Measurements from ENCODE around the gene ANKRD39. TPM values are rescaled to one million over a fixed set of nuclear protein-coding genes. Genes with fewer than 3 reads are reported as not detected.

Gene ANKRD39
- total RNA-seq, 1 experiment from 2014 or later: 19.3 TPM

GRCh38 chr2:96859099-96859649, 1.4 kb upstream of the ANKRD39 start:
- Mint-ChIP-seq H3K36me3 (ENCODE audit: insufficient read depth, unreplicated experiment) (peaks cover 31% of the 10 kb centered on the region), H3K9me3 (ENCODE audit: unreplicated experiment) (no peaks in the 10 kb centered on the region), H3K4me3 (ENCODE audit: unreplicated experiment) (peak overlapping the region; percentile 68), H3K27ac (ENCODE audit: unreplicated experiment) (peak overlapping the region; percentile 89), H3K27me3 (ENCODE audit: insufficient read depth, unreplicated experiment) (no peaks in the 10 kb centered on the region), H3K4me1 (ENCODE audit: low read depth, unreplicated experiment) (peaks cover 17% of the 10 kb centered on the region)
- Histone ChIP-seq H3K4me3 (ENCODE audit: low read depth, low read length) (no peak overlapping the region), H3K9me3 (no peaks in the 10 kb centered on the region), H3K4me1 (peaks cover 15% of the 10 kb centered on the region), H3K36me3 (ENCODE audit: control insufficient read depth, insufficient read depth, low read length) (peaks cover 5% of the 10 kb centered on the region; the same call in 1 of the 2 replicates), H3K27me3 (replicated peaks; ENCODE audit: control insufficient read depth, insufficient read depth, low read length) (no peaks in the 10 kb centered on the region)
- BruUV-seq (replicated peaks): no TSS peak
- CTCF ChIA-PET: interaction anchor here (0.5 to 2.9 kb wide), 14 partner anchors 9 to 129 kb away, joined by 3 to 72 read pairs (median 7); no protein-coding TSS in a partner anchor
- TF ChIP-seq, protein P1, sequence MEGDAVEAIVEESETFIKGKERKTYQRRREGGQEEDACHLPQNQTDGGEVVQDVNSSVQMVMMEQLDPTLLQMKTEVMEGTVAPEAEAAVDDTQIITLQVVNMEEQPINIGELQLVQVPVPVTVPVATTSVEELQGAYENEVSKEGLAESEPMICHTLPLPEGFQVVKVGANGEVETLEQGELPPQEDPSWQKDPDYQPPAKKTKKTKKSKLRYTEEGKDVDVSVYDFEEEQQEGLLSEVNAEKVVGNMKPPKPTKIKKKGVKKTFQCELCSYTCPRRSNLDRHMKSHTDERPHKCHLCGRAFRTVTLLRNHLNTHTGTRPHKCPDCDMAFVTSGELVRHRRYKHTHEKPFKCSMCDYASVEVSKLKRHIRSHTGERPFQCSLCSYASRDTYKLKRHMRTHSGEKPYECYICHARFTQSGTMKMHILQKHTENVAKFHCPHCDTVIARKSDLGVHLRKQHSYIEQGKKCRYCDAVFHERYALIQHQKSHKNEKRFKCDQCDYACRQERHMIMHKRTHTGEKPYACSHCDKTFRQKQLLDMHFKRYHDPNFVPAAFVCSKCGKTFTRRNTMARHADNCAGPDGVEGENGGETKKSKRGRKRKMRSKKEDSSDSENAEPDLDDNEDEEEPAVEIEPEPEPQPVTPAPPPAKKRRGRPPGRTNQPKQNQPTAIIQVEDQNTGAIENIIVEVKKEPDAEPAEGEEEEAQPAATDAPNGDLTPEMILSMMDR (IDR thresholded peaks at IDR 0.05; ENCODE audit: insufficient read depth in 1 of 2, low read depth in 1 of 2, low read length in 1 of 2, severe bottlenecking in 1 of 2, unreplicated experiment in 1 of 2): no peak
- no peak for DNase-seq
- POLR2A ChIA-PET: interaction anchor here (1.7 to 1.8 kb wide), 2 partner anchors 7 to 9 kb away, joined by 5 to 23 read pairs; no protein-coding TSS in a partner anchor
- intact Hi-C loops (cut with micrococcal nuclease; ENCODE audit: unreplicated experiment): loop anchor here (1.0 kb wide), 1 partner anchor 92 kb away; no protein-coding TSS in a partner anchor

DNA sequence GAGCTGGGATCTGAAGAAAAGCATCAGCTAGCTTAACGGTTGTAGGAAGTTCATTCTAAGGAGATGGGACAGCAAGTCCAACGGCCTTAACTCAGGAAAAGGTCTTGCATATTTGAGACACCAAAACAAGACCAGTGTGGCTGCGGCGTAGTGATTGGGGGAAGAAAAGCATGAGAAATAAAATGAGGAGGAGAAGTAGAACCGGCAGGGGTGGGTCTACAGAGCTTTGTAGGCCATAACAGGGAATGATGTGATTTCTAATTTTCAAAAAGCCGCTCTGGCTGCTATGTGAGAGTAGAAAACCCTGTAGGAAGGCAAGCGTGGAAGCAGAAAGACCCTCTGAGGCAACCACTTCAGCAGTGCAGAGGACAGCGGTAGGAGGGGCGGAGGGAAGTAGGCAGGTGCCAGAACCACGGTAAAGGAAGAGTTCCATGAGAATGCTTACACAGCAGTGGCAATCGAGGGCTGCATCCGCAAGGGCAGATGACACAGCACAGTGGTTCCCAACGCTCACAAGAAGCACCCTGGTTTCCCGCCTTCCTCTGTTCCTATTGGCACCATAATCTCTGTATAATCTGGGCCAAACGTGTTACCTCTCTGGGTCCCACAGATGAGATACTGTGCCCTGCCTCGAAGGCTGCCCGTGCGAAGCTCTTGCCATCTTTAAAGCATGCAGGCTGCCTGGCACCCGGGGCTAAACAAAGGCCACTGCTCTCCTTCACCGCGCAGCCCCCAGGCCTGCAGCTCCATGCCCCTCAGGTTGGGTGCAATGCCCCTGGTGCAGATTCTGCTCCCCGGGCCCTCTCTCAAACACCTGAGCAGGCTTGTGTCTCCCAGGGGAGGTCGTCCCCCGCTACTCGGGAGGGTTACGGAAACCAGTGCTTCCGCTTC, 795 bp downstream of the ANKRD39 start:
- peaks cover 37% of the 10 kb centered on the region for H3K36me3 Mint-ChIP-seq (ENCODE audit: insufficient read depth, unreplicated experiment)
- H3K27me3 Mint-ChIP-seq (ENCODE audit: insufficient read depth, unreplicated experiment): no peaks in the 10 kb centered on the region
- H3K36me3 ChIP-seq (ENCODE audit: control insufficient read depth, insufficient read depth, low read length): peaks cover 4% of the 10 kb centered on the region; the same call in 1 of the 2 replicates
- peak in 1 of 2 experiments; percentile 45 for DNase-seq
- H3K4me3 Mint-ChIP-seq (ENCODE audit: unreplicated experiment): peak overlapping the region; percentile 68
- ChIA-PET POLR2A (interaction anchor here (0.6 to 1.8 kb wide), 8 partner anchors 10 to 1090 kb away, joined by 3 to 23 read pairs (median 3); partner anchors contain the start of gene SEMA4C), CTCF (interaction anchor here (0.5 to 2.9 kb wide), 29 partner anchors 11 to 718 kb away, joined by 3 to 72 read pairs (median 4); partner anchors contain the start of genes ANKRD36, CNNM3 and CNNM4)
- TF ChIP-seq, protein P1 (IDR thresholded peaks at IDR 0.05; ENCODE audit: insufficient read depth in 1 of 2, low read depth in 1 of 2, low read length in 1 of 2, severe bottlenecking in 1 of 2, unreplicated experiment in 1 of 2): no peak
- peaks cover 9% of the 10 kb centered on the region for H3K4me1 ChIP-seq
- H3K9me3 Mint-ChIP-seq (ENCODE audit: unreplicated experiment): no peaks in the 10 kb centered on the region
- intact Hi-C loops (cut with micrococcal nuclease; ENCODE audit: unreplicated experiment): no loop called here
- H3K27me3 ChIP-seq (replicated peaks; ENCODE audit: control insufficient read depth, insufficient read depth, low read length): no peaks in the 10 kb centered on the region
- H3K4me1 Mint-ChIP-seq (ENCODE audit: low read depth, unreplicated experiment): peaks cover 17% of the 10 kb centered on the region
- peak overlapping the region; percentile 79 for H3K4me3 ChIP-seq (ENCODE audit: low read depth, low read length)
- H3K27ac Mint-ChIP-seq (ENCODE audit: unreplicated experiment): peak overlapping the region; percentile 10
- TSS peak; percentile 13 for BruUV-seq (replicated peaks)
- H3K9me3 ChIP-seq: no peaks in the 10 kb centered on the region

DNA sequence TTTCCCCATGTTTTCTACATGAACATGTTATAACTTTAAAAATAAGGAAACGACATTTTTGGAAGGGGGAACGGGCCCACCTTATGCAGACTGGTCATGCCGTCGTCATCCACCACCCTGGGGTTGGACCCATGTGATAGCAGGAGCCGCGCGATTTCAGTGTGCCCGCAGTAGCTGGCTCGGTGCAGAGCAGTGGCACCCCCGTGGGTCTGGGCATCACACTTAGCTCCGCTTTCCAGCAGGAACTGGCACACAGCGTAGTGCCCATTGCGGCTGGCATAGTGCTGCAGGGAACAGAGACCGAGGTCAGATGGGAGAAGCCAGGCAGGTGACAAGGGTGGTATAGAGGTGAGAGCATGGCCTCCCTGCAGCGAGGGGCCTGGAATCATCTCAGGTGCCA, 4.5 kb downstream of the ANKRD39 start:
- H3K27ac Mint-ChIP-seq (ENCODE audit: unreplicated experiment): no peak overlapping the region
- TF ChIP-seq, protein P1 (IDR thresholded peaks at IDR 0.05; ENCODE audit: insufficient read depth in 1 of 2, low read depth in 1 of 2, low read length in 1 of 2, severe bottlenecking in 1 of 2, unreplicated experiment in 1 of 2): no peak
- H3K4me3 ChIP-seq (ENCODE audit: low read depth, low read length): no peak overlapping the region
- H3K9me3 Mint-ChIP-seq (ENCODE audit: unreplicated experiment): no peaks in the 10 kb centered on the region
- DNase-seq: no peak
- peaks cover 5% of the 10 kb centered on the region for H3K36me3 ChIP-seq (ENCODE audit: control insufficient read depth, insufficient read depth, low read length)
- H3K27me3 ChIP-seq (replicated peaks; ENCODE audit: control insufficient read depth, insufficient read depth, low read length): no peaks in the 10 kb centered on the region
- POLR2A ChIA-PET: no interaction called here
- H3K36me3 Mint-ChIP-seq (ENCODE audit: insufficient read depth, unreplicated experiment): peaks cover 20% of the 10 kb centered on the region
- no peaks in the 10 kb centered on the region for H3K27me3 Mint-ChIP-seq (ENCODE audit: insufficient read depth, unreplicated experiment)
- H3K4me1 Mint-ChIP-seq (ENCODE audit: low read depth, unreplicated experiment): peaks cover 7% of the 10 kb centered on the region
- no TSS peak for BruUV-seq (replicated peaks)
- peaks cover 4% of the 10 kb centered on the region; the same call in 1 of the 2 replicates for H3K4me1 ChIP-seq
- intact Hi-C loops (cut with micrococcal nuclease; ENCODE audit: unreplicated experiment): no loop called here
- CTCF ChIA-PET: no interaction called here
- no peaks in the 10 kb centered on the region for H3K9me3 ChIP-seq
- no peak overlapping the region for H3K4me3 Mint-ChIP-seq (ENCODE audit: unreplicated experiment)
